ENCODE measurements around the gene SNCG. TPM values are rescaled to one million over a fixed set of nuclear protein-coding genes. Genes with fewer than 3 reads are reported as not detected.
A peak's percentile ranks its signal among the peaks of the same experiment; 100 is the strongest.

SNCG gene
- polyA plus RNA-seq, 2 of the 4 experiments (the other 2 are of a cell fraction): 7.4 to 17.9 TPM

GRCh38 chr10:86968271-86968993 is 10.0 kb downstream of the SNCG start, which contains the start of gene ADIRF:
Gene ADIRF, plus strand, starts transcription at chr10:86968482. Its CDS starts 63 bp downstream, at chr10:86968545.
- H3K4me1 ChIP-seq: peaks cover 37% of the 10 kb centered on the region
- H3K9me3 ChIP-seq: no peaks in the 10 kb centered on the region
- CTCF ChIA-PET: interaction anchor here (1.0 to 7.2 kb wide), 9 partner anchors 10 to 283 kb away, joined by 3 to 57 read pairs (median 4); partner anchors contain the start of genes MMRN2 and SNCG
- POLR2A ChIA-PET: no interaction called here
- DNase-seq (ENCODE audit: low read depth in 1 of 2, low spot score in 1 of 2) (no peak), ATAC-seq (no peak), FAIRE-seq (no peak)
- WGBS (ENCODE audit: missing lambda C conversion rate): 95% methylated on average over 56 of the region's 59 CpGs
- H3K27ac ChIP-seq: peak within 1 kb of the TSS in 1 of 2 experiments; percentile 96; a peak in 1 of 6 replicates
- no peak within 1 kb of the TSS for H3K4me3 ChIP-seq
- TF ChIP-seq PBX3 (IDR thresholded peaks at IDR 0.05): no peak
- TF ChIP-seq KDM1A (IDR thresholded peaks at IDR 0.05; ENCODE audit: low read depth): no peak
- TF ChIP-seq HOXB5 (CRISPR knock-in tag; IDR thresholded peaks at IDR 0.05): no peak
- no peak for TF ChIP-seq PHF8 (IDR thresholded peaks at IDR 0.05; ENCODE audit: borderline replicate concordance, low read depth)
- TF ChIP-seq MAX (IDR thresholded peaks at IDR 0.05): no peak
- TF ChIP-seq EP300 (IDR thresholded peaks at IDR 0.05): no peak
- no peak within 1 kb of the TSS for H3K4me2 ChIP-seq

DNA sequence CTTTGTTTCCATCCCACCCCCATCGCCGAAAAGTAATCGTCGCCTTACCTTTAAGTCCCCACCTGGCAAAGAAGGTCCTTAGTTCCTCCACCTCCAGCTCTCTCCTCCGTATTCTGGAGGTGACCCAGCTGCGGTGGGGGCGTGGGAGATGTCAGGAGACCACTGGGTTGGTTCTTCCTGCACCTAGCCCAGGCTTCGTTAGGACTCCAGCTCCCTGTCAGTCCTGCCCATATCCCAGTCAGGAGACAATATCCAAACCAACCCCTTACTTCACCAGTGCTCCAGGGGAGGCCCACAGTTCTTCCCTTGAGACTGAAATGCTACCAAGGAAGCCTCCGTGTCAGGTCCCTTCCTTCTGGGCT is 10.6 kb downstream of the SNCG start:
- Histone ChIP-seq H3K4me3 (no peak overlapping the region), H3K9me3 (no peaks in the 10 kb centered on the region), H3K4me2 (no peak overlapping the region), H3K27ac (no peak overlapping the region), H3K4me1 (peaks cover 37% of the 10 kb centered on the region)
- 96% methylated on average over 9 of the region's 9 CpGs for WGBS (ENCODE audit: missing lambda C conversion rate)
- ATAC-seq (no peak), DNase-seq (ENCODE audit: low read depth in 1 of 2, low spot score in 1 of 2) (no peak), FAIRE-seq (no peak)
- ChIA-PET POLR2A (interaction anchor here (1.2 kb wide), 1 partner anchor 127 kb away, joined by 5 read pairs; the partner anchor contains the start of genes GLUD1 and SHLD2), CTCF (interaction anchor here (1.2 to 7.2 kb wide), 6 partner anchors 11 to 284 kb away, joined by 3 to 57 read pairs (median 24); partner anchors contain the start of genes MMRN2 and SNCG)
- TF ChIP-seq HMGXB4 (CRISPR knock-in tag; IDR thresholded peaks at IDR 0.05; ENCODE audit: borderline replicate concordance) (no peak), MAFK (IDR thresholded peaks at IDR 0.05; ENCODE audit: partially characterized antibody) (no peak), CEBPB (IDR thresholded peaks at IDR 0.05) (no peak), ZNF302 (CRISPR knock-in tag; IDR thresholded peaks at IDR 0.05) (no peak), PBX3 (IDR thresholded peaks at IDR 0.05) (no peak), ESRRA (IDR thresholded peaks at IDR 0.05; ENCODE audit: borderline replicate concordance, low read length) (no peak), TP53 (CRISPR knock-in tag; IDR thresholded peaks at IDR 0.05) (no peak), HOXB5 (CRISPR knock-in tag; IDR thresholded peaks at IDR 0.05) (no peak), ATOH8 (CRISPR knock-in tag; IDR thresholded peaks at IDR 0.05; ENCODE audit: low read depth) (no peak), PHF8 (IDR thresholded peaks at IDR 0.05; ENCODE audit: borderline replicate concordance, low read depth) (no peak), HOXA7 (CRISPR knock-in tag; IDR thresholded peaks at IDR 0.05) (no peak), TFCP2L1 (CRISPR knock-in tag; IDR thresholded peaks at IDR 0.05) (no peak), FOSL2 (IDR thresholded peaks at IDR 0.05) (no peak), FOSL2 (CRISPR knock-in tag; IDR thresholded peaks at IDR 0.05) (no peak), FOXS1 (CRISPR knock-in tag; IDR thresholded peaks at IDR 0.05) (no peak)
